GM23338 (cell line): ENCODE results near the gene PLD1.

Source experiments
- CREB1 ChIP-seq: fragments of 250-450 bp; sonication (Bioruptor Pico); IDR thresholded peaks from 2 replicates; pipeline ENCODE4 v1.5.0; 2020; ENCODE audit warnings: low read depth, mild to moderate bottlenecking, moderate library complexity
- CTCF ChIP-seq, 2 experiments: fragments of 200-600 bp in 1 of 2; sonication (generic) in 1 of 2; conservative IDR thresholded peaks; 2 replicates each; pipeline versions ENCODE4 v1.5.1 to v1.6.1; 2016 to 2017; ENCODE audit warnings: antibody characterized with exemption in 2 of 2, low read depth in 2 of 2, mild to moderate bottlenecking in 2 of 2, moderate library complexity in 1 of 2
- ETS1 ChIP-seq: IDR thresholded peaks from 2 replicates; pipeline ENCODE4 v1.6.1; 2016; ENCODE audit warnings: antibody characterized with exemption
- EZH2 ChIP-seq: fragments of 200-600 bp; sonication (generic); IDR thresholded peaks from one replicate; pipeline ENCODE4 v1.8.0; 2017; ENCODE audit warnings: antibody characterized with exemption, mild to moderate bottlenecking, low read depth; ENCODE audit not compliant: unreplicated experiment
- EZH2phosphoT487 ChIP-seq: fragments of 200-600 bp; sonication (generic); IDR thresholded peaks from one replicate; pipeline ENCODE4 v1.8.1; 2018; ENCODE audit warnings: antibody characterized with exemption; ENCODE audit not compliant: unreplicated experiment
- JUNB ChIP-seq: IDR thresholded peaks from one replicate; pipeline ENCODE4 v1.6.1; 2016; ENCODE audit warnings: antibody characterized with exemption; ENCODE audit not compliant: unreplicated experiment
- NANOG ChIP-seq: IDR thresholded peaks from 2 replicates; pipeline ENCODE4 v1.6.1; 2016; ENCODE audit warnings: antibody characterized with exemption, borderline replicate concordance
- POLR2AphosphoS5 ChIP-seq: IDR thresholded peaks from 2 replicates; pipeline ENCODE4 v1.6.1; 2016; ENCODE audit warnings: antibody characterized with exemption, low read depth
- STAT1 ChIP-seq: IDR thresholded peaks from one replicate; pipeline ENCODE4 v1.6.1; 2016; ENCODE audit warnings: antibody characterized with exemption; ENCODE audit not compliant: unreplicated experiment
- ZNF114 ChIP-seq: fragments of 250-450 bp; sonication (Bioruptor Pico); IDR thresholded peaks from 2 replicates; pipeline ENCODE4 v1.5.0; 2020; ENCODE audit warnings: mild to moderate bottlenecking, moderate library complexity
- TF ChIP-seq, protein P1 (sequence below): IDR thresholded peaks from one replicate; pipeline ENCODE4 v1.6.1; 2018; ENCODE audit warnings: antibody characterized with exemption; ENCODE audit not compliant: unreplicated experiment

- TF ChIP-seq, protein P1, sequence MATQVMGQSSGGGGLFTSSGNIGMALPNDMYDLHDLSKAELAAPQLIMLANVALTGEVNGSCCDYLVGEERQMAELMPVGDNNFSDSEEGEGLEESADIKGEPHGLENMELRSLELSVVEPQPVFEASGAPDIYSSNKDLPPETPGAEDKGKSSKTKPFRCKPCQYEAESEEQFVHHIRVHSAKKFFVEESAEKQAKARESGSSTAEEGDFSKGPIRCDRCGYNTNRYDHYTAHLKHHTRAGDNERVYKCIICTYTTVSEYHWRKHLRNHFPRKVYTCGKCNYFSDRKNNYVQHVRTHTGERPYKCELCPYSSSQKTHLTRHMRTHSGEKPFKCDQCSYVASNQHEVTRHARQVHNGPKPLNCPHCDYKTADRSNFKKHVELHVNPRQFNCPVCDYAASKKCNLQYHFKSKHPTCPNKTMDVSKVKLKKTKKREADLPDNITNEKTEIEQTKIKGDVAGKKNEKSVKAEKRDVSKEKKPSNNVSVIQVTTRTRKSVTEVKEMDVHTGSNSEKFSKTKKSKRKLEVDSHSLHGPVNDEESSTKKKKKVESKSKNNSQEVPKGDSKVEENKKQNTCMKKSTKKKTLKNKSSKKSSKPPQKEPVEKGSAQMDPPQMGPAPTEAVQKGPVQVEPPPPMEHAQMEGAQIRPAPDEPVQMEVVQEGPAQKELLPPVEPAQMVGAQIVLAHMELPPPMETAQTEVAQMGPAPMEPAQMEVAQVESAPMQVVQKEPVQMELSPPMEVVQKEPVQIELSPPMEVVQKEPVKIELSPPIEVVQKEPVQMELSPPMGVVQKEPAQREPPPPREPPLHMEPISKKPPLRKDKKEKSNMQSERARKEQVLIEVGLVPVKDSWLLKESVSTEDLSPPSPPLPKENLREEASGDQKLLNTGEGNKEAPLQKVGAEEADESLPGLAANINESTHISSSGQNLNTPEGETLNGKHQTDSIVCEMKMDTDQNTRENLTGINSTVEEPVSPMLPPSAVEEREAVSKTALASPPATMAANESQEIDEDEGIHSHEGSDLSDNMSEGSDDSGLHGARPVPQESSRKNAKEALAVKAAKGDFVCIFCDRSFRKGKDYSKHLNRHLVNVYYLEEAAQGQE = no peak
- TF ChIP-seq CREB1 (CRISPR knock-in tag) (no peak), CTCF (conservative IDR thresholded peaks at IDR 0.05; ENCODE audit: low read depth in 2 of 2) (no peak), EZH2 (no peak), STAT1 (no peak), ETS1 (no peak), POLR2AphosphoS5 (no peak), EZH2phosphoT487 (no peak), NANOG (no peak), JUNB (no peak), ZNF114 (no peak)
These were observed 160.2 kb downstream of the PLD1 start for GRCh38 chr3:171649911-171650592.
